Stimulated activated CD4-positive, alpha-beta T cell treated with anti-CD3 and anti-CD28 coated beads, Interleukin-15, amount 100 ng/mL, for 24 hours (primary cell): ENCODE results near the gene STK16.

ENCODE experiments used
- DNase-seq: peaks from one replicate; pipeline ENCODE4 v3.0.0-alpha.2; 2020

STK16 gene

DNA sequence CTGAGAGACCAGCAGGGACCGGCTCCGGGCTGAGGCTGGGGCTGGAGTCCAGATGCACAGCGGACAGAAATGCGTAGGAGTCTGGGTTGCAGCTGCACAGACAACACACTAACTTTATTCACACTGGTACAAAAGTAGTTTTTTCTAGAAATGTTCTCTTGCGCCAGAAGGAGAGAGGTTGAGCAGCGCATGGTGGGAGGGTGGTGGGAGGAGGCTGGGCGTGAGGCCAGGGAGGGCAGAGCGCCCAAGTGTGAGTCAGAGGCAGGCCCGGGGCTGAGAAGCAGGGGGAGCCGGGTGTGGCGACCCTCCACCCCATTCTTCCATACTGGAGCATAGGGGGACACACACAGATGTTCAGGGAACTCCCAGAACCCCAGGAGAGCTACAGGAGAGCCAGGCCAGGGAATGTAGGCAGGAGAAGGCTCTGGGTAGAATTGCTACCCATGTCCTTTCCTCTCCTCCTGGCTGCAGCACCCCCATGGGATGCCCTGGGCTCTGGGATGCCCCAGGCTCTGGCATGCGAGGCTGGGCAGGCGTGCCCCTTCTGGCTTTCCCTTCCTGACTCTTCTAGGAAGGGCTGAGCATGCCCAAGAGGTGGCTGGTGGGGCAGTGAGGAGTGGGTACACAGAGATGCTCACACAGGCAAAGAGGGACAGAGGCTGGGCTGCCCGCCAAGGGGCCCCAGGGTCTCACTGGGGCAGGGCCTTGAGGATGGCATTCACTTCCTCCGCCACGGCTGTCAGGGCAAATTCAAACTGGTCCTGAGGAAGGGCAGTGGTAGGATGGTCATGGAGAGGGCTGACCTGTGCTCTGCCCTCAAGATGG is 44.5 kb downstream of the STK16 start:
- DNase-seq = no peak

DNA sequence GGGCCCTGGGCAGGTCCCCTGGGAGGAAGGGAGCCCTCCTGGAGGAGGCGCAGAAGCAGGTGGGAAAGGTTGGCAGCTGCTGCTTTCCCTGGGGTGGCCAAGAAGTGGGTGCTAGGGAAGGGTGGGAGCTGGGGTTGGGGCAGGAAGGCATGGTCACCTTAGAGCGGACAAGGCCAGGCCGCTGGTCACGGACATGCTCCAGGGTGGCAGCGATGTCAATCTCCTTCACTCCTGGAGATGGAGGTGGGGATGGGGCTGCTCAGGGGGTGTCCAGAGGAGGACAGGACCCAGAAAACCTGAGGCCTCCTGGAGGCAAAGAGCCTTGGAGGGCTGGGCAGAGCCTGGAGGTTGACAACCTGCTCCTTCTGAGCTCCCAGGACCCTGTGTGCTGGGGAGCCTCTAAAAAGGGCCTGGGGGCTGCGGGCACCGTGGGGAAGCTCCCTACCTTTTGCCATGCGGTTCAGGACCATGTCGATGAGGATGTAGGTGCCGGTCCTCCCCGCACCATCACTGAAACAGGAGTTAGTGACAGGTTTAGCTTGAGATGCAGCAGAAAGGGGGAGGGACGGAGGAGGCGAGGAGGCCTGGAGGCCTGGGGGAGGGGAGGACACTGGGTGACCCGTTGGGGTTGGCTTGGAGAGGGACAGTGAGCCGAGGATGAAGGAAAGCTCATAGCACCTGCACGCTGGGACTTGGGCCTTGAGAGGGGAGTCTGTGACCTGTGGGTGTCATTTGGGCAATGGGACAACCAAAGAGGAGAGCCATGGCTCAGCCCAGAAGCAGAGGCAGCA is 45.3 kb downstream of the STK16 start:
- DNase-seq = no peak

DNA sequence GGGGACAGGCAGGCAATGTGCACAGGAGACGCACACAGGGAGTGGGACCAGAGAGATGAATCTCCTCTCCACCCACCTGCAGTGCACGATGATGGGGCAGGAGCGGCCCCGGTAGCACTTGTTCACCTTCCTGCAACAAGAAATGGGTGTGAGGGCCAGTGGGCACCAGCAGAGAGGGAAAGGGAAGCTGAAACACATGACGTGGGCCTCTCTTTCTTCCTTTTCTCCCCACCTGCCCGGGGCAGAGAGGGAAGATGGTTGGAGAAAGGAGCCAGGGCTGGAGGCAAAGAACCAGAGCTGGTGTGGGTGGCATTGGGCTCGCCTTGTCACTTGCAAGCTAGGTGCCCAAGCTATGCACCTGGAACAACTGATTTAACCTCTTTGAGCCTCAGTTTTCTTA is 46.1 kb downstream of the STK16 start:
- DNase-seq = no peak

DNA sequence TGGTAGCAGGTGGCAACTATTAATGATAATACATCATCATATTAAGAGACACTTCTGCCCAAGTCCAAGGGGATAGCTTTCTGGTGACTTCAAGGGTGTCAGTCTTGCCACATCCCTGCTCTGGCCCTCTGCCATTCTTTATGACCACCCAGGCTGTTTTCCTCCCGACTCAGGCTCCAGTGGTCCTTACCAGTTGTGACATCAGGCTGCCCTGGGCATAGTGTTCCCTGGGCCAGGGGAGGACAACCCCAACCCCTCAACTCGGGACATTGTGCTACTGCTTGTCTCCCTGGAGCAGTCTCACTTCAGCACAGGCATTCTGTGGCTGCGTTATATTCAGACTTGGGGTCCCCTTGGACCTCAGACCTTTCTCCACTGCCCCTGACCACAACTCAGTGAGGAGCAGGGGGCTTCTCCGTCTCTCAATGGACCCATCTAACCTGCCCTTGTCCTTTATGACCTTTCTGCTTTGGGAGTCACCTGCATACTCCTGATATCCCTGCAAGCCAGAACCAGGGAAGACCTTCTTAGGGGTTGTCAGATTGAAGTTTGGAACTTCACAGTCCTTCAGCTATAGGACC is 46.7 kb downstream of the STK16 start:
- DNase-seq = no peak

DNA sequence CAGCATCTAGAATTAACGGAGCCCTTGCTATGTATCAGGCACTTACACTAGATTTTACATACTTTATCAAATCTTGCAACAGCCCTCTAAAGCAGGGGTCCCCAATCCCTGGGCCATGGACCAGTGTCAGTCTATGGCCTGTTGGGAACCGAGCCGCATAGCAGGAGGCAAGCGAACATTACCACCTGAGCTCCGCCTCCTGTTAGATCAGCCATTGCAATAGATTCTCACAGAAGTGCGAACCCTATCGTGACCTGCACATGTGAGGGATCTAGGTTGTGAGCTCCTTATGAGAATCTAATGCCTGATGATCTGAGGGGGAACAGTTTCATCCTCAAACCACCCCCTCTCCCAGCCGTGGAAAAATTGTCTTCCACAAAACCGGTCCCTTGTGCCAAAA is 47.3 kb downstream of the STK16 start:
- no peak for DNase-seq

DNA sequence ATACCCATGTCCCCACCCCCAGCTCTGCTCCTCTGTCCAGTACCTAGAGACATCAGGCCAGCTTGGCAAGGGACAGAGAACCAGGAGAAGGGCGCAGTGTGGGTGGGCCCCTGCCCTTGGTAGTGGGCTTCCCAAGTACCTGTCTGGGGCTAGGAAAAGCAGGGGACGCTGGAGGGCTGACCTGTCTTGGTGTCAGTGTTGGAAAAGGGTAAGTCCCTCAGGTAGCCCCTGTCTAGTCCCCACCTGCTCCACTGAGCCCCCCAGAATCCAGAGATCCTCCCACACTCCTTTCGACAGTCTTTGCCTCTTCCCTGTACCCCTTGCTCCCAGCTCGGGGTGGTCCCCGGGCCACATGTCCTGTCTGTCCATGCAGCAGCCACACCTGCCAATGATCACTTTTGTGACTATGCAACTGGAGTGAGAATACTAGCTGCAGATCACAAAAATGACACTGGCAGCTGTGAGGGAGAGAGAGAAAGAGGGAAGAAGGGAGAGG is 48.5 kb downstream of the STK16 start:
- no peak for DNase-seq

DNA sequence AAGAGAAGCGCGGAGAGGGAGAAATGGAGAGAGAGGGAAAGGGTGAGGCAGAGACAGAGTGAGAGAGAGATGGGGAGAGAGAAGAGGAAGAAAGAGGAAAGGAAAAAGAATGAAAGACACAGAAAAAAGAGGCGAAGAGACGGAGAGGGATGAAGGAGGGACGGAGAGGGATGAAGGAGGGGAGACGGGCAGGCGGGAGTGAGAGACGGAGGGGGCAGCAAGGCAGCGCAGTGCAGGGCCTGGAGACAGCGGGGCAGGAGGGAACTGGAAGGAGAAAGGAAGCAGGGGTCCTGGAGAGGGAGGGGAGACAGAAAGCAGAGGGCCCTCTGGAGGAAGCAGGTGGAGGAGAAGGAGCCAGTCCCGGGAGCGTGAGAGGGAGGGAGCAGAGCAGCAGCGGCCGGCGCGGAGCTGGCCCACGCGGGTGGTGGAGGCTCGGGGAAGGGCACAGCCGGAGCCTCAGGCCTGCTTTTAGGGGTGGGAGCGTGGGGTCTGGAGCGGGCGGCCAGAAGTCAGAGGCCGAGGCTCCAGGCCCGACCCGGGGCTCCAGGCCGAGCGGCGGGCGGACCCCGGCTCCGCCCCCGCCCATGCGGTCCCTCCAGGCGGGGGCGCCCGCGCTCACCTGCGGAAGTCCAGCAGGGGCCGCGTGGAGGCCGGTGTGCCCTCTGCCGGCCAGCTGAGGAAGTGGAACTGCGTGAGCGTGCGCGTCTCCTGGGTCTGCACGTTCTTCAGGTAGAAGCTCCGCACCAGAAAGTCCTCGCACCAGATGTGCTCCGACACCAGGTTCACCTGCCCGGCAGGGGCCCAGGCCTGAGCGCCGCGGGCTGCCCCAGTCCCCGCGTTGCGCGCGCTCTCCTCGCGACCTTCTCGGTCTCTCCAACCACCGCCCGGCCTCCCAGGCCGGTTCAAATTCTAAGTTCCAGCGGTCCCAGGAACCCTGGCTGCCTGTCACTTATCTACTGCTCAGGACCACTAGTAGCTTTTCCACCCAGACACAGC is 49.4 kb downstream of the STK16 start:
- peak; percentile 91 for DNase-seq

DNA sequence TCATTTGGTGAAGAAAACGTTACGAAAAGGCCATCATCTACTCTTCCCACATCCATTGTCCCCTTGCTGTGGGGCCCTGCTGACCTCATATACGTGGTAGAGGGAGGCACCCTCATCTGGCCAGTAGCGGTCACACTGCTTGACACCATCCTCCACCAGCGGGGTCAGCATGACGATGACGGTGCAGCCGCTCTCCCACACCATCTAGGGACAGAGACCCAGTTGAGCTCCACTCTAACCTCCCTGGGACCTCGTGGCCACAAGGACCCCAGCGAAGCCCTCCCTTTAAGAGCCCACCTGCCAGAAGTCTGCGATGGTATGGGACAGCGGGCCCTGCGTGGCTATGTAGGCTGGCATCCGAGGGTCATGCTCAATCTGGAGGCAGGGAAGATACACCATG is 50.9 kb downstream of the STK16 start:
- DNase-seq = no peak

DNA sequence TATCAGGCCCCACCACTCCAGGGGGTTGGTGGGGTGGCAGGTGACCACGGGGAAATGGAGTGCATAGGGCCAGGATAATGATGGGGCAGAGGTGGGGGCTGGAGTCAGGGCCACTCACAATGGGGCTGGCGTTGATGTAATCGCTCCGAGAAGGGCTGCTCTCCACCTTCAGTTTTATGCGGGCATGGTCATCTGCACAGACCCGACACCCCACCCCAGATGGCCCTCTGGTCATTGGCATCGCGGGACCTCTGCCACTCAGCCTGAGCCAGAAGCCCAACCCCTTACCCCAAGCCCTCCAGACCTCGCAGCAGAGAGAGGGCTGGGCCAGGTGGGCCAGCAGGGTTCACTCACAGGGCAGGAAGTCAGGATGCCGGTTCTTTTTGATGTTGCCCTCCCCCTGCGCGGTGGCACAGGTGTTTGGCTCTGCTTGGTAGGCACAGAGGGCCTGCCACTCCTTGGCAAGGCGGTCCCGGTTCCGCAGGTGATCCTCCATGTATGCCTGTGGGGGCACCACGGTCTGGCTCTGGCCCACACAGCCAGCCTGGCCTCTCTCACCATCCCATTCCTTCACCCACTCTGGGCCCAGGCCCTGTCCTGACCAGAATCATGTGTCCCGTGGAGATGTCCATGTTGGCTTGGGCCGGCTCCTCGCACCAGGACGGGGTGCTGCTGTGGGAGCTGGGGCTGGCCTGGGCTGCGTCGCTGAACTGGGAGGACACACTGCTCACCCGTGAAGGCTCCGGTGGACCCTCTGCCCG is 51.5 kb downstream of the STK16 start:
- no peak for DNase-seq

DNA sequence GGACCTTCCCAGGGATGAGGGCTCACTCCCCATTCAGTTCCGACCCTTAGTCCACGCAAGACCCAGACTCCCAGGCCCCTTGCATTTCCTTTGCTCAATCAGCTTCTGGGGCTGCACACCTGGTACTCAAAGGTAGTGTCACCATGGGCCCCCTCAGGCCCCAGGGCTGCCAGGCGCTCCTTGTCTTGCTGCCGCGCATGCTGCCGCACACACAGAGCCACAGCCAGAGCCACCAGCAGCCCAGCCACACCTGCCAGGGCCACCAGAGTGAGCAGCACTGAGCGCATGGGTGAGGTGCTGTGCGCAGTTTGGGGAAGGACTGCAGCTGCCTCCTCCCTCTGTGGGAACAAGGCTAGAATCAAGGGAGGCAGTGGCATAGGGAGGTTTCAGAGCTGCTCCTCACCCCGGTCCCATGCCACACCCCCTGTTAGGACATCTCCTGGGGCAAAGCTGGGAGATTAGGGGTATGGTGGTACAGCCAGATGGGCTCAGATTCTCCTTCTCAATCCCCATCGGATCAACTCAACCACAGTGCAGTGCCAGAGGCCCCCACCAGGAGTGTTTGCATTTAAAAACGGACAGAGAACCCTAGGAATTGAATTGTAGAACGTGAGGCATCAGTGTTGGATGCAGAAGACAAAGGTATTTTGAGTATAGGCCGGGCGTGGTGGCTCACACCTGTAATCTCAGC is 52.6 kb downstream of the STK16 start:
- no peak for DNase-seq

DNA sequence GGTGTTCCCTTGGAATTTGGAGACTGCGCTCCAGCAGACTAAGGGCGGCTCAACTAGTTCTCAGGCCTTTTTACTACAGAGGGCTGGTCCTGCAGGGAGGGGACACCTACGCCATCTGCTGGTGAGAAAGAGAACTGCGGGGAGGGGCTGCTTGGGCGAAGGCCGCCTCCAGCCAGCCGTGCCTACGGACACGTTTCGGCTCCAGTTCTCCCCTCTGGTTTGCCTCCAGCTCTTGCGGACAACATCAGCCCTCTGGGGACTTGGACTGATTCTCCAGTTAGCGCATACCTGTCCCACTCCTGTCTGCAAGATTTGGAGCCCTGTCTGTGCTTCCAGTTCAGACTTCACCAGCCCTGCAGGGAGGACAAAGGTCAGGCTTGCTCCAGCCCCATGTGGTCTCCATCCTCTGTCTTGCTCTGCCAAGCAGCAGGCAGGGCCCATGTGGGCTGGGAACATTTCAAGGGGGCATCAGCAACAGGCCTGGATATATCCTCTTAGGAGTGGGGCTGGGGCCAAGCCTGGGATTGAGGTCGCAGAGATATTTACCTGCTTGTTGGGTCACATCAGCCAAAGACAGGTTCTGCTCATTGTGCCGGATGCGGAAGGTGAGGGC is 53.6 kb downstream of the STK16 start:
- DNase-seq = peak; percentile 92

DNA sequence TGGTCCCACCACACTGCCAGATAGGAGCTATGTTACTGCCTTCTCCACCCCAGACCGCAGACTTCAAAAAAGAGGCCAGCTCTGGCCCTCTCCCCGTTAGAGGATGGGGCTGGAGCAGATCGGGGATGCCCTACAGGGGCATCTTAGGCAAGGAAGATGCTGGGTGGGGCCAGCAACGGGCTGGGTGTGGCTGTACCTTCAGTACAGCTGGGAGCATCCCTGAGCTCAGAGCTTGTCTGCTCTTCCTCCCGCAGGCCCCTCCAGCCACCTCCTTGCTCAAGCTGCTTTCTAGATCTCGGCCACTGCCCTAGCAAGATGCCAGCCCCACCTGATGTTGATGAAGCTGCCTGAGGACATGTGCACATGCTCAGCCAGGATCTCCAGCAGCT is 54.1 kb downstream of the STK16 start:
- no peak for DNase-seq
